A673 (cell line): Measurements from ENCODE around the gene LEFTY1.

Source experiments
- CTCF ChIP-seq: fragments of 300-800, 200-600 bp; sonication (generic); conservative IDR thresholded peaks from 2 replicates; pipeline ENCODE4 v1.5.1; 2017; ENCODE audit warnings: low read depth, mild to moderate bottlenecking, antibody characterized with exemption, low read length, moderate library complexity, mixed read lengths
- EZH2 ChIP-seq: fragments of 200-600 bp; sonication (generic); IDR thresholded peaks from 2 replicates; pipeline ENCODE4 v1.6.1; 2017; ENCODE audit warnings: borderline replicate concordance, low read depth, mild to moderate bottlenecking, mixed read lengths, antibody characterized with exemption, low read length; ENCODE audit not compliant: poor library complexity, severe bottlenecking

GRCh38 chr1:225866061-225866837 is 22.7 kb downstream of the LEFTY1 start:
- TF ChIP-seq CTCF (no peak), EZH2 (no peak)
